ENCODE measurements around the gene NDUFV2.

DNA sequence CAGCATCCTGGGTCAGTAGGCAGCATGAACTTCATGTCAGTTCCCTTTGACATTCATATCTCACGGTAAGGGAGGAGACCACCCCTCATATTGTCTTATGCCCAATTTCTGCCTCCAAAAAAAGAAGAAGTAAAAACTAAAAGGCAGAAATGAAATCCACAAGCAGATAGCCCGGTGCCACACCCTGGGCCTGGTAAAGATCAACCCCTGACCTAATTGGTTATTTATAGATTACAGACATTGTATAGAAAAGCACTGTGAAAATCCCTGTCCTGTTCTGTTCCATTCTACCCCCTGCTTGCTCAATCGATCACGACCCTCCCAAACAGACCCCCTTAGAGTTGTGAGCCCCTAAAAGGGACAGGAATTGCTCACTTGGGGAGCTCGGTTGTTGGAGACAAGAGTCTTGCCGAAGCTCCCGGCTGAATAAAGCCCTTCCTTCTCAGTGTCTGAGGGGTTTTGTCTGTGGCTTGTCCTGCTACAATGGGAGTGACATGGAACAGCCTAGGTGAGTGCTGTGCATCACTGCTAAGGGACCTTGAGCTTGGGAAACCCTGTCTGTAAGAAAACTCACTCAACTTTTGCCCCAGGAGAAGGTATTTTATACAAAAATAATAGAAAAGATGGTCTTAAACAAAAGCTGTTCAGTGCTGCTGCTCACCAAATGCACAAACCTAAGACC is 11.1 kb downstream of the NDUFV2 start:
- TF ChIP-seq, protein P1, sequence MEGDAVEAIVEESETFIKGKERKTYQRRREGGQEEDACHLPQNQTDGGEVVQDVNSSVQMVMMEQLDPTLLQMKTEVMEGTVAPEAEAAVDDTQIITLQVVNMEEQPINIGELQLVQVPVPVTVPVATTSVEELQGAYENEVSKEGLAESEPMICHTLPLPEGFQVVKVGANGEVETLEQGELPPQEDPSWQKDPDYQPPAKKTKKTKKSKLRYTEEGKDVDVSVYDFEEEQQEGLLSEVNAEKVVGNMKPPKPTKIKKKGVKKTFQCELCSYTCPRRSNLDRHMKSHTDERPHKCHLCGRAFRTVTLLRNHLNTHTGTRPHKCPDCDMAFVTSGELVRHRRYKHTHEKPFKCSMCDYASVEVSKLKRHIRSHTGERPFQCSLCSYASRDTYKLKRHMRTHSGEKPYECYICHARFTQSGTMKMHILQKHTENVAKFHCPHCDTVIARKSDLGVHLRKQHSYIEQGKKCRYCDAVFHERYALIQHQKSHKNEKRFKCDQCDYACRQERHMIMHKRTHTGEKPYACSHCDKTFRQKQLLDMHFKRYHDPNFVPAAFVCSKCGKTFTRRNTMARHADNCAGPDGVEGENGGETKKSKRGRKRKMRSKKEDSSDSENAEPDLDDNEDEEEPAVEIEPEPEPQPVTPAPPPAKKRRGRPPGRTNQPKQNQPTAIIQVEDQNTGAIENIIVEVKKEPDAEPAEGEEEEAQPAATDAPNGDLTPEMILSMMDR (IDR thresholded peaks at IDR 0.05) = no peak
- no peak for TF ChIP-seq EZH2phosphoT487 (IDR thresholded peaks at IDR 0.05)
- TF ChIP-seq EZH2 (IDR thresholded peaks at IDR 0.05) = no peak

All from neural progenitor cell (in vitro differentiated cells).